LNCaP clone FGC (cell line): ENCODE data around the gene ATIC.

Experiments used
- DNase-seq: peaks from one replicate; pipeline ENCODE4 v3.0.0-alpha.2; 2011; ENCODE audit warnings: low read depth
- H3K4me3 ChIP-seq: 2 replicates; pipeline ENCODE4 v1.5.1; 2011; ENCODE audit warnings: mild to moderate bottlenecking, low read depth, low read length, control low read depth
- TF ChIP-seq, protein P1 (sequence below): IDR thresholded peaks from 2 replicates; pipeline ENCODE4 v1.5.1; 2012; ENCODE audit warnings: mild to moderate bottlenecking; ENCODE audit not compliant: control insufficient read depth, insufficient read depth; ENCODE audit errors: extremely low read depth

The ATIC gene

DNA sequence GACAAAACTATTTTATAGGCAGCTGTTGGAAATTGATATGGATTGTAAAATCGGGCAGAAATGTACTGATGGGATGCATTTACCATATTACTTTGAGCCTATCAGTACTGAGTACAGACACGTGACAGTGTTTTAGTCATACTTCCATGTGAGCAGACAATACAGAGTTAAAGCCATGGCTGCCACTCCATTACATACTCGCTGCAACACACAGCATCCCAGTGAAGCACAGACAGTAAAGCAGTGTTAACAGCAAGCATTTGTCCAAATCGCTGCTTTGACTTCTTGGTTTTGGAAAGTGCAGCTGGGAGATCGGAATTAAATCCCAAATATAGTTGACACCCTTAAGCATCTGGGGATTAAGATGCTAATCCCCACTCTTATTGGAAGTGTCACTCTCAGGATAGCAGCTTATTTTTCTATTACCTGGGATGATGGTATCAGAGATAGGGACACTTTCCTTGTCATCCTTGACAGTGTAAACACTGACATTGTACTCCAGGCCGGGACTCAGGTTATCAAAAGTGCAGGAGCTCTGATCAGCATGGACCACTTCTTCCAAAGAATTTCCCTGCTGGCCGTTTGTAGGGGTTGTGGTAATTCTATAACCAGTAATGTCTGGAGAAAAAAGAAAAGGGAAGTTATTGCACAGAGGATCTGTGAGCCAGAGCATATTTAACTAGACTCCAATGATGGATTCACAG, 82.4 kb downstream of the ATIC start:
- TF ChIP-seq, protein P1, sequence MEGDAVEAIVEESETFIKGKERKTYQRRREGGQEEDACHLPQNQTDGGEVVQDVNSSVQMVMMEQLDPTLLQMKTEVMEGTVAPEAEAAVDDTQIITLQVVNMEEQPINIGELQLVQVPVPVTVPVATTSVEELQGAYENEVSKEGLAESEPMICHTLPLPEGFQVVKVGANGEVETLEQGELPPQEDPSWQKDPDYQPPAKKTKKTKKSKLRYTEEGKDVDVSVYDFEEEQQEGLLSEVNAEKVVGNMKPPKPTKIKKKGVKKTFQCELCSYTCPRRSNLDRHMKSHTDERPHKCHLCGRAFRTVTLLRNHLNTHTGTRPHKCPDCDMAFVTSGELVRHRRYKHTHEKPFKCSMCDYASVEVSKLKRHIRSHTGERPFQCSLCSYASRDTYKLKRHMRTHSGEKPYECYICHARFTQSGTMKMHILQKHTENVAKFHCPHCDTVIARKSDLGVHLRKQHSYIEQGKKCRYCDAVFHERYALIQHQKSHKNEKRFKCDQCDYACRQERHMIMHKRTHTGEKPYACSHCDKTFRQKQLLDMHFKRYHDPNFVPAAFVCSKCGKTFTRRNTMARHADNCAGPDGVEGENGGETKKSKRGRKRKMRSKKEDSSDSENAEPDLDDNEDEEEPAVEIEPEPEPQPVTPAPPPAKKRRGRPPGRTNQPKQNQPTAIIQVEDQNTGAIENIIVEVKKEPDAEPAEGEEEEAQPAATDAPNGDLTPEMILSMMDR = no peak
- DNase-seq = no peak
- no peak overlapping the region for H3K4me3 ChIP-seq

DNA sequence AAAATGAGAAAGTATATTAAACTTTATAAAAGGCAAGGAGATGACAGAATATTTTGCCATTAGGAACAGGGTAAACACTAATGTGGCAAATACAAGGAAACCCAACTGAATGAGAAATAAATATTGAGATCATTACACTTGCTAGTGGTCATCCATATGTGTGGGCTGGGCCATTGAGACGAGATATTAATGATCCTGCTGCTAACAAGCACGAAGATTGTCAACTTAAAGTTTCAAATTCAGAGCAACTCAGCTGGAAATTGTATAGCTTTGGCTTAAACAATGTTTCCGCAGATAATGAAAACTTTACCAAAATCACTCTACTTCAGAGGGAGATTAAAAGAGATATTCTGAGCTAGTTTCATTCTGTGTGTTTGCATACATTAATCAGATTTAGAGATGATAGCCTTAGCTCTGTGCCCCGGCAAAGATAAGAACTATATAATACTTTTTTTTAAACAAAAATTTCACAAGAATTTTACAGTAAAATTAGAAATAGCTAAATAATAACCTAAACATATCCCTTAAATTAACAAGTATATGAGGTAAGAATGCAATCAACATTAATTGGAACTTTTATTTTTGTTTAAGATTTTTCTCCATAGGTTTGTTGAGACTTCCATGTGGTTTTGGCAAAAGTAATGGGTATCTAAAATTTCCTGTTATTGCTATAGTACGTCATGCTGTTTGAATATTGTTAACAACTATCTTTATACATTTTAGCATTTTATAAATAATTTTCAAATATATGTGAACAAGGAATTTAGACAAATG, 84.0 kb downstream of the ATIC start:
- TF ChIP-seq, protein P1 = no peak
- no peak for DNase-seq

GRCh38 chr2:215396595-215397313, 84.9 kb downstream of the ATIC start:
- TF ChIP-seq, protein P1 = no peak
- DNase-seq = no peak
- H3K4me3 ChIP-seq = no peak overlapping the region

More for the DNA sequence above, 84.0 kb downstream of the ATIC start:
- H3K4me3 ChIP-seq = no peak overlapping the region

DNA sequence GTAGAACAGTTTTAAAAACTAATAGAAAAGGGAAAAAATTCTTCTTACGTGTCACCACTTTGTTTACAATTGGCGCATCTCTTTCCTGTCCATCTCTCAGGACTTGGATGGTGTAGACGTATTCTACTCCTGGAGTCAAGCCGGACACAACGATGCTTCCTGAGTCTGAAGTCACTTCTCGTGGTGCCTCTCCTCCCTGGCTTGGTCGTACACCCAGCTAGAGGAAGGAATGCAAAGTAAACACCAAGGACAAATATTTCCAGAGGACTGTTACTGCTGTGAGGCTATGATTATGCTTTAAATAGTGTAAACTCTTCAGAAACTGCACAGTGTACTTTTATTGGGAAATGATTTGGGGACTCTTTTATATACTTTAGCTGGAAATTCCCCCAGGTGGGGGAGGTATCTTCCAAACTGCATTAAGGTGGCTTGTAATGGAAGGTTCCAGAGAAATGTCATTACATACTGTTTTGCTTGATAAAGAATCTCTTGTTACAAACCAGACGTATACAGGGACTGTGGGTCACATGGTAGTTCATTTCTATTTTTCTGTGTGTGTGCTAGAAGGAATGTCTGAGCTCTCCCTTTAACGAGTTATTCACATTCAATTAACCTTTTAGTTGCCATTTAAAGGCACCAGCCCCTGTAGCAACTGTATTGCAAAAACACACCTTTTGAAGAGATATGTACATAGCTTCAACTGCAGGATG, 85.9 kb downstream of the ATIC start:
- DNase-seq = peak; percentile 33
- TF ChIP-seq, protein P1 = no peak
- peak overlapping the region; percentile 13; the same call in 1 of the 2 replicates for H3K4me3 ChIP-seq

DNA sequence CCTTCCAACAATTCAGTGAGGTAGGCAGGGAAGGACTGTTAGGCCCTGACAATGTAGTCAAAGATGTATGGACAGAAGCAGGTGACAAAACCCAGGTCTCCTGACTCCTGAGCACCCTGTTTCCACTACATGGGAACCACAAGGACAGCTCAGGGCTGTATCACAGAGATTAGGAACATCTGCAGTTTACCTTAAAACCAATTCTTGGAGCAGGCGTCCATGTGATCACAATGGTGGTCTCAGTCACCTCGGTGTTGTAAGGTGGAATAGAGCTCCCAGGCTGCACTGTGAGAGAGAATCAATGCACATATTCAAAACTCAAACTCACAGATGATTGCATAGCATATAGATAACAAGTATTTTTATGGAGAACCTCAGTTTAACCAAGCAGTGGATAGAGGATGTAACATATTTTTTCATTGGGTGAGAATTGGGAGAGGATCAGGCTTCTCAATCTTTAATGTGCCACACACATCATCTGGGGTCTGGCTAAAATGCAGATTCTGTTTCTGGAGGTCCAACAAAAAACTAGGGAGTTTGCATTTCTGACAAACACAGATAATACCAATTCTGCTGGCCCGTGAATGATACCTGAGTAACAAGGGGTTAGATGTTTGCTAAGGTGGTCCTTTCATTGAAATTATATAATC, 87.3 kb downstream of the ATIC start:
- H3K4me3 ChIP-seq = no peak overlapping the region
- TF ChIP-seq, protein P1 = no peak
- no peak for DNase-seq
